DND-41 (cell line): ENCODE results near the gene LRRC32.

Experiments used
- ATAC-seq: fragments of 200-7000 bp; cut with Tn5 transposase; 3 replicates; pipeline ENCODE4 v1.9.1; 2021; ENCODE audit warnings: low read depth; ENCODE audit not compliant: insufficient read depth
- DNase-seq: peaks from one replicate; pipeline ENCODE4 v3.0.0-alpha.2; 2020
- H2AFZ ChIP-seq: 2 replicates; pipeline ENCODE4 v1.6.0; 2012; ENCODE audit warnings: low read depth, low read length
- H3K27ac ChIP-seq: 2 replicates; pipeline ENCODE4 v1.5.1; 2012; ENCODE audit warnings: low read length, inconsistent platforms
- H3K27me3 ChIP-seq: fragments of 200-600 bp; sonication (generic); 2 replicates; pipeline ENCODE4 v1.6.0; 2012; ENCODE audit warnings: low read length, mild to moderate bottlenecking, inconsistent platforms; ENCODE audit not compliant: insufficient read depth, poor library complexity
- H3K36me3 ChIP-seq: 2 replicates; pipeline ENCODE4 v1.5.1; 2012; ENCODE audit warnings: low read length, inconsistent platforms; ENCODE audit not compliant: insufficient read depth
- H3K4me1 ChIP-seq: 2 replicates; pipeline ENCODE4 v1.5.1; 2012; ENCODE audit warnings: mild to moderate bottlenecking, low read length; ENCODE audit not compliant: insufficient read depth
- H3K4me2 ChIP-seq: 2 replicates; pipeline ENCODE4 v1.6.0; 2012; ENCODE audit warnings: mild to moderate bottlenecking, moderate library complexity, low read length, inconsistent platforms; ENCODE audit not compliant: insufficient read depth
- H3K4me3 ChIP-seq, 2 experiments: fragments of 200-600 bp in 1 of 2; shearing (Covaris generic) in 1 of 2; 2 replicates each; pipeline ENCODE4 v1.5.1; 2012 to 2016; ENCODE audit warnings: inconsistent platforms in 2 of 2, low read length in 2 of 2, mild to moderate bottlenecking in 2 of 2, low read depth in 1 of 2, moderate library complexity in 1 of 2
- H3K79me2 ChIP-seq: 2 replicates; pipeline ENCODE4 v1.6.0; 2012; ENCODE audit warnings: low read length, inconsistent platforms; ENCODE audit not compliant: insufficient read depth
- H3K9ac ChIP-seq: 2 replicates; pipeline ENCODE4 v1.6.0; 2012; ENCODE audit warnings: low read depth, mild to moderate bottlenecking, inconsistent platforms, low read length, moderate library complexity
- H3K9me3 ChIP-seq: 2 replicates; pipeline ENCODE4 v1.5.1; 2012; ENCODE audit warnings: low read length, moderate library complexity, mild to moderate bottlenecking, inconsistent platforms; ENCODE audit not compliant: insufficient read depth, severe bottlenecking
- H4K20me1 ChIP-seq: 2 replicates; pipeline ENCODE4 v1.6.0; 2012; ENCODE audit warnings: low read length; ENCODE audit not compliant: insufficient read depth
- CTCF ChIP-seq: IDR thresholded peaks from 2 replicates; pipeline ENCODE4 v1.5.1; 2012; ENCODE audit warnings: borderline replicate concordance, low read length, moderate library complexity, mild to moderate bottlenecking; ENCODE audit not compliant: poor library complexity, severe bottlenecking; ENCODE audit errors: extremely low read depth
- EZH2 ChIP-seq: IDR thresholded peaks from 3 replicates; pipeline ENCODE4 v1.6.1; 2012; ENCODE audit warnings: borderline replicate concordance, low read depth, mild to moderate bottlenecking, moderate library complexity, low read length, inconsistent platforms; ENCODE audit not compliant: severe bottlenecking

The LRRC32 gene

GRCh38 chr11:76654298-76654851 is 16.2 kb downstream of the LRRC32 start:
- no peaks in the 10 kb centered on the region for H3K79me2 ChIP-seq
- H3K4me3 ChIP-seq = no peak overlapping the region
- no peaks in the 10 kb centered on the region for H3K9me3 ChIP-seq
- ATAC-seq (no peak), DNase-seq (no peak)
- H4K20me1 ChIP-seq = no peaks in the 10 kb centered on the region
- TF ChIP-seq EZH2 (no peak), CTCF (no peak)
- no peak overlapping the region for H2AFZ ChIP-seq
- H3K4me1 ChIP-seq = no peaks in the 10 kb centered on the region
- no peaks in the 10 kb centered on the region for H3K27me3 ChIP-seq
- H3K27ac ChIP-seq = no peak overlapping the region
- H3K36me3 ChIP-seq = no peaks in the 10 kb centered on the region
- H3K4me2 ChIP-seq = no peak overlapping the region
- no peak overlapping the region for H3K9ac ChIP-seq

- TF ChIP-seq EZH2 (no peak), CTCF (no peak)
- Histone ChIP-seq H2AFZ (no peak overlapping the region), H3K4me1 (no peaks in the 10 kb centered on the region), H4K20me1 (no peaks in the 10 kb centered on the region), H3K4me2 (no peak overlapping the region), H3K9ac (no peak overlapping the region), H3K79me2 (no peaks in the 10 kb centered on the region), H3K36me3 (no peaks in the 10 kb centered on the region), H3K27me3 (no peaks in the 10 kb centered on the region), H3K9me3 (no peaks in the 10 kb centered on the region), H3K4me3 (no peak overlapping the region), H3K27ac (no peak overlapping the region)
- ATAC-seq (no peak), DNase-seq (no peak)
These were observed 16.8 kb downstream of the LRRC32 start for GRCh38 chr11:76653674-76654284.

GRCh38 chr11:76653012-76653673 is 17.4 kb downstream of the LRRC32 start:
- TF ChIP-seq CTCF (no peak), EZH2 (no peak)
- Histone ChIP-seq H3K9ac (no peak overlapping the region), H3K9me3 (no peaks in the 10 kb centered on the region), H3K4me2 (no peak overlapping the region), H3K27ac (no peak overlapping the region), H3K79me2 (no peaks in the 10 kb centered on the region), H3K36me3 (no peaks in the 10 kb centered on the region), H3K4me1 (no peaks in the 10 kb centered on the region), H2AFZ (no peak overlapping the region), H3K4me3 (no peak overlapping the region), H3K27me3 (no peaks in the 10 kb centered on the region), H4K20me1 (no peaks in the 10 kb centered on the region)
- ATAC-seq = no peak
- no peak for DNase-seq
